ENCODE measurements around the gene PGA4. TPM values are rescaled to one million over a fixed set of nuclear protein-coding genes. Genes with fewer than 3 reads are reported as not detected.

PGA4 gene
- total and polyA plus RNA-seq, 4 donors = 0.33 to 4.5 (median 1.8) TPM; not detected in 1

DNA sequence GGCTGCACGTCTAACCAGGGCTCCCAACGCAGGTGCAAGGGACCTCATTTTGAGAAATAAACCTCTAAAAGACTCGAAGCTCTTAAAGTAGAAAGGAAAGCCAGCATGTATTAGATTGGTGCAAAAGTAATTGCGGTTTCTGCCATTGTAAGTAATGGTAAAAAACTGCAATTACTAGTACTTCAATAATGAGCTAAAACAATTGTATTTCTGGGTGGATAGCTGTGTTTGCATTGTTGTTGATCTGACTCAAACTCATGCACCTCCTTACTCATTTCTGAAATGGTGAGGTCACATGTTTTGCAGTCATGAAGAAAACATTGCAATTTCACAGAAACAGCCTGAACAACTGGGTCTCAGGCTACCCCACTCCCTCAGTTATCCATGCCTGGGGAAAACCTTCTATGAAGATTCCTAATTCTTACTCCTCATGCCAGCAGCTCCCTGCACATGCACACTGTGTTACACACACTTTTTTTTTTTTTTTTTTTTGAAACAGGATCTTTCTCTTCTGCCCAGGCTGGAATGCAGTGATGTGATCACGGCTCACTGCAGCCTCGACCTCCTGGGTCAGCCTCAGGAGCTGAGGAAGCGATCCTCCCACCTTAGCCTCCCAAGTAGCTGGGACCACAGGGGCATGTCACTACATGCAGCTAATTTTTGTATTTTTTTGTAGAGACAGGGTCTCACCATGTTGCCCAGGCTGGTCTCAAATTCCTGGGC, 48.4 kb downstream of the PGA4 start:
- no peaks in the 10 kb centered on the region for H3K36me3 ChIP-seq (ENCODE audit: control insufficient read depth in 4 of 4, insufficient read depth in 3 of 4, low read depth in 1 of 4, low read length in 3 of 4)
- 94% methylated on average over 7 of the region's 7 CpGs for WGBS
- H3K27ac ChIP-seq (ENCODE audit: low read depth in 1 of 2, low read length in 2 of 2) = no peak overlapping the region
- no peaks in the 10 kb centered on the region for H3K9me3 ChIP-seq (ENCODE audit: control insufficient read depth in 4 of 4, low read length in 3 of 4)
- TF ChIP-seq FOXA2 (IDR thresholded peaks at IDR 0.05) (no peak), HNF4G (IDR thresholded peaks at IDR 0.05) (no peak), ATF3 (IDR thresholded peaks at IDR 0.05) (no peak), TAF1 (conservative IDR thresholded peaks at IDR 0.05) (no peak), JUND (IDR thresholded peaks at IDR 0.05) (no peak), GABPA (IDR thresholded peaks at IDR 0.05 in 1 of 2, conservative IDR thresholded peaks at IDR 0.05 in 1 of 2) (no peak), RXRA (IDR thresholded peaks at IDR 0.05) (no peak), NR2F2 (IDR thresholded peaks at IDR 0.05) (no peak), SP1 (IDR thresholded peaks at IDR 0.05) (no peak), RAD21 (IDR thresholded peaks at IDR 0.05) (no peak)
- no peaks in the 10 kb centered on the region for H3K27me3 ChIP-seq (ENCODE audit: control insufficient read depth in 4 of 4, insufficient read depth in 4 of 4, low read length in 3 of 4)
- no peak overlapping the region for H3K9ac ChIP-seq (ENCODE audit: low read depth in 1 of 2, low read length in 2 of 2)
- peaks cover under 1 to 7% (median 4%) of the 10 kb centered on the region in 4 donors for H3K4me1 ChIP-seq (ENCODE audit: control insufficient read depth in 4 of 4, insufficient read depth in 4 of 4, low read length in 3 of 4)
- DNase-seq (ENCODE audit: low spot score) = no peak
- H3K4me3 ChIP-seq (ENCODE audit: low read depth in 1 of 3, low read length in 3 of 3) = no peak overlapping the region

DNA sequence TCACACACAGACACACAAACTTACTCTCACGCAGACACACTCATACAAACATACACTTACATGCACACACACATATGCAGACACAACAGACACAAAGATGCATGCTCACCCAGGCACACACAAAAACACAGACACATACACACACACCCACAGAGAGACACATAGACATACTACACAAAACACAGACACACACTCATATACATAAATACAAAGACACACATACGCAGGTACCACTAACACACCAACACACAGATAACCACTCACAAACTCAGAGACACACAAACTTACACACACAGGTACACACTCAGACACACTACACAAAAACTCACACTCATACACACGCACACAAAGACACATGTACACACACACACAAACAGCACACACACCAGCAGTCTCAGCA, 50.6 kb downstream of the PGA4 start:
- Histone ChIP-seq H3K9ac (ENCODE audit: low read depth in 1 of 2, low read length in 2 of 2) (no peak overlapping the region), H3K4me3 (ENCODE audit: low read depth in 1 of 3, low read length in 3 of 3) (no peak overlapping the region), H3K4me1 (ENCODE audit: control insufficient read depth in 4 of 4, insufficient read depth in 4 of 4, low read length in 3 of 4) (peaks cover 0 to 1% (median under 1%) of the 10 kb centered on the region in 4 donors), H3K9me3 (ENCODE audit: control insufficient read depth in 4 of 4, low read length in 3 of 4) (no peaks in the 10 kb centered on the region), H3K36me3 (ENCODE audit: control insufficient read depth in 4 of 4, insufficient read depth in 3 of 4, low read depth in 1 of 4, low read length in 3 of 4) (no peaks in the 10 kb centered on the region), H3K27me3 (ENCODE audit: control insufficient read depth in 4 of 4, insufficient read depth in 4 of 4, low read length in 3 of 4) (no peaks in the 10 kb centered on the region), H3K27ac (ENCODE audit: low read depth in 1 of 2, low read length in 2 of 2) (no peak overlapping the region)
- DNase-seq (ENCODE audit: low spot score) = no peak
- 94% methylated on average over 3 of the region's 3 CpGs for WGBS
- TF ChIP-seq FOXA2 (IDR thresholded peaks at IDR 0.05) (no peak), EGR1 (IDR thresholded peaks at IDR 0.05; ENCODE audit: low read depth in 2 of 2) (no peak)

GRCh38 chr11:61273178-61274078, 51.3 kb downstream of the PGA4 start:
- TF ChIP-seq NR2F2 (IDR thresholded peaks at IDR 0.05) (no peak), HNF4G (IDR thresholded peaks at IDR 0.05) (no peak), YY1 (IDR thresholded peaks at IDR 0.05) (no peak), RXRA (IDR thresholded peaks at IDR 0.05) (no peak), GABPA (IDR thresholded peaks at IDR 0.05 in 1 of 2, conservative IDR thresholded peaks at IDR 0.05 in 1 of 2) (no peak), REST (IDR thresholded peaks at IDR 0.05) (no peak), EGR1 (IDR thresholded peaks at IDR 0.05; ENCODE audit: low read depth in 2 of 2) (no peak), FOXA2 (IDR thresholded peaks at IDR 0.05) (no peak), FOXA1 (IDR thresholded peaks at IDR 0.05) (no peak)
- TF ChIP-seq, protein P1, sequence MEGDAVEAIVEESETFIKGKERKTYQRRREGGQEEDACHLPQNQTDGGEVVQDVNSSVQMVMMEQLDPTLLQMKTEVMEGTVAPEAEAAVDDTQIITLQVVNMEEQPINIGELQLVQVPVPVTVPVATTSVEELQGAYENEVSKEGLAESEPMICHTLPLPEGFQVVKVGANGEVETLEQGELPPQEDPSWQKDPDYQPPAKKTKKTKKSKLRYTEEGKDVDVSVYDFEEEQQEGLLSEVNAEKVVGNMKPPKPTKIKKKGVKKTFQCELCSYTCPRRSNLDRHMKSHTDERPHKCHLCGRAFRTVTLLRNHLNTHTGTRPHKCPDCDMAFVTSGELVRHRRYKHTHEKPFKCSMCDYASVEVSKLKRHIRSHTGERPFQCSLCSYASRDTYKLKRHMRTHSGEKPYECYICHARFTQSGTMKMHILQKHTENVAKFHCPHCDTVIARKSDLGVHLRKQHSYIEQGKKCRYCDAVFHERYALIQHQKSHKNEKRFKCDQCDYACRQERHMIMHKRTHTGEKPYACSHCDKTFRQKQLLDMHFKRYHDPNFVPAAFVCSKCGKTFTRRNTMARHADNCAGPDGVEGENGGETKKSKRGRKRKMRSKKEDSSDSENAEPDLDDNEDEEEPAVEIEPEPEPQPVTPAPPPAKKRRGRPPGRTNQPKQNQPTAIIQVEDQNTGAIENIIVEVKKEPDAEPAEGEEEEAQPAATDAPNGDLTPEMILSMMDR (IDR thresholded peaks at IDR 0.05; ENCODE audit: low read depth, low read length, missing input control) = no peak
- TF ChIP-seq, protein P2, sequence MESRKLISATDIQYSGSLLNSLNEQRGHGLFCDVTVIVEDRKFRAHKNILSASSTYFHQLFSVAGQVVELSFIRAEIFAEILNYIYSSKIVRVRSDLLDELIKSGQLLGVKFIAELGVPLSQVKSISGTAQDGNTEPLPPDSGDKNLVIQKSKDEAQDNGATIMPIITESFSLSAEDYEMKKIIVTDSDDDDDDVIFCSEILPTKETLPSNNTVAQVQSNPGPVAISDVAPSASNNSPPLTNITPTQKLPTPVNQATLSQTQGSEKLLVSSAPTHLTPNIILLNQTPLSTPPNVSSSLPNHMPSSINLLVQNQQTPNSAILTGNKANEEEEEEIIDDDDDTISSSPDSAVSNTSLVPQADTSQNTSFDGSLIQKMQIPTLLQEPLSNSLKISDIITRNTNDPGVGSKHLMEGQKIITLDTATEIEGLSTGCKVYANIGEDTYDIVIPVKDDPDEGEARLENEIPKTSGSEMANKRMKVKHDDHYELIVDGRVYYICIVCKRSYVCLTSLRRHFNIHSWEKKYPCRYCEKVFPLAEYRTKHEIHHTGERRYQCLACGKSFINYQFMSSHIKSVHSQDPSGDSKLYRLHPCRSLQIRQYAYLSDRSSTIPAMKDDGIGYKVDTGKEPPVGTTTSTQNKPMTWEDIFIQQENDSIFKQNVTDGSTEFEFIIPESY (IDR thresholded peaks at IDR 0.05) = no peak
- H3K4me3 ChIP-seq (ENCODE audit: low read depth in 1 of 3, low read length in 3 of 3) = no peak overlapping the region
- WGBS = 86% methylated on average over 16 of the region's 16 CpGs
- no peaks in the 10 kb centered on the region for H3K27me3 ChIP-seq (ENCODE audit: control insufficient read depth in 4 of 4, insufficient read depth in 4 of 4, low read length in 3 of 4)
- H3K27ac ChIP-seq (ENCODE audit: low read depth in 1 of 2, low read length in 2 of 2) = no peak overlapping the region
- DNase-seq (ENCODE audit: low spot score) = no peak
- H3K9ac ChIP-seq (ENCODE audit: low read depth in 1 of 2, low read length in 2 of 2) = no peak overlapping the region
- H3K9me3 ChIP-seq (ENCODE audit: control insufficient read depth in 4 of 4, low read length in 3 of 4) = no peaks in the 10 kb centered on the region
- H3K4me1 ChIP-seq (ENCODE audit: control insufficient read depth in 4 of 4, insufficient read depth in 4 of 4, low read length in 3 of 4) = no peaks in the 10 kb centered on the region
- no peaks in the 10 kb centered on the region for H3K36me3 ChIP-seq (ENCODE audit: control insufficient read depth in 4 of 4, insufficient read depth in 3 of 4, low read depth in 1 of 4, low read length in 3 of 4)

Data from liver (tissue), 9 donors.